ENCODE results near the gene NEURL1B.

The NEURL1B gene

DNA sequence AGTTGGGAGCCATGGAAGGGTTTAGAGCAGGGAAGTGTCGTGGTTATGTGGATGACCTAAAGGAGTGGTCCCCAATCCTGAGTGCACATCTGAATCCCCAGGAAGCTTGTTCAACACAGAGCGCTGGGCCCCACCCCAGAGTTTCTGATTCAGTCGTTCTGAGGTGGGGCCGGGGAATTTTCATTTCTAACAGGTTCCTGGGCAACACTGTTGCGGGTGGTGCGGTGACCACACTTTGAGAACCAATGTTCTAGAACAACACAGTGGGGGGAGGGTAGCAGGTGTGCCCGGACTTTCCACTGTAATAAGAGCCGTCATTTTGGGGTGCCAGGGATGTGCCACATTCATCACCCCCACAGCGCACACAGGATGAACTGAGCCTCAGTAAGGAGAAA, 90.6 kb downstream of the NEURL1B start:
- TF ChIP-seq ZNF16 (tag by site-specific recombination; IDR thresholded peaks at IDR 0.05; ENCODE audit: low read depth): peak; percentile 66
- TF ChIP-seq ZBTB17 (tag by site-specific recombination; IDR thresholded peaks at IDR 0.05): no peak
- H3K9me3 ChIP-seq (ENCODE audit: control insufficient read depth, insufficient read depth, low read depth, low read length): no peaks in the 10 kb centered on the region
- H3K27ac ChIP-seq (ENCODE audit: extremely low read depth, low read depth, low read length): no peak overlapping the region
- POLR2A ChIA-PET: interaction anchor here (2.8 kb wide), 1 partner anchor 40 kb away, joined by 16 read pairs; the partner anchor contains the start of gene DUSP1
- no peaks in the 10 kb centered on the region for H3K36me3 ChIP-seq (ENCODE audit: control insufficient read depth in 2 of 2, insufficient read depth in 1 of 2, low read length in 2 of 2)
- H3K4me1 ChIP-seq (ENCODE audit: control insufficient read depth, insufficient read depth, low read length): no peaks in the 10 kb centered on the region
- H3K4me3 ChIP-seq (ENCODE audit: low read depth, low read length): no peak overlapping the region
- CTCF ChIA-PET: no interaction called here

DNA sequence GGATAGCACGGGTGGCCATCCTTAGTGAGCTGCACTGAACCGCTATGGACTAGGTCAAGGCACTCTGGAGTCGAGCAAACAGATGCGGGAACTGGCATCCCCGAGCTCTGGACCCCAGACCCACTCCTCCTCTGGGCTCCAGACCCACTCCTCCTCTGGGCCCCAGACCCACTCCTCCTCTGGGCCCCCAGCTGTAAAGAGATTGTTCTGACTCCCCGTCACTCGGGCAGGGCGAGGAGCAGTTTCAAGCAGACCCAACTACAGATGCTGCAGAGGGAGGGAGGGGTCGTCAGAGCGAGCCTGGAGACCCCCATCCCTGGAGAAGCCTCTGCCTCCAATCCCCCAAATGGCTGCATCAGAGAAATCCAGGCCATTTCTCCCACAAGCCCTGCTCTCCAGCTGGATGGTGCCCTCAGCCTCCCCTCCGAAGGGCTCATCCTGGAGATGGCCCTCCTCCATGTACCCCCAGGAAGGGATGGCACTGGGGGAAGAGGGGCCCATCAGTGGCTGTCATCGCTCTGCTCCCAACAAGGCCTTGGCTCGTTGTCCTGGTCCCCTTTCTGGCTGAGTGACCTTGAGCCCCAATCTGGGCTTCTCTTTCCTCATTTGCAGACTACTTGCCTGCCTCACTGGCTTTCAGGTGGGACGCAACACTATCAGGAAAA, 91.3 kb downstream of the NEURL1B start:
- Histone ChIP-seq H3K4me1 (ENCODE audit: control insufficient read depth, insufficient read depth, low read length) (no peaks in the 10 kb centered on the region), H3K27ac (ENCODE audit: extremely low read depth, low read depth, low read length) (no peak overlapping the region), H3K9me3 (ENCODE audit: control insufficient read depth, insufficient read depth, low read depth, low read length) (no peaks in the 10 kb centered on the region), H3K36me3 (ENCODE audit: control insufficient read depth in 2 of 2, insufficient read depth in 1 of 2, low read length in 2 of 2) (no peaks in the 10 kb centered on the region), H3K4me3 (ENCODE audit: low read depth, low read length) (no peak overlapping the region)
- ChIA-PET CTCF (interaction anchor here (0.6 to 1.2 kb wide), 2 partner anchors 18 to 196 kb away, joined by 3 to 6 read pairs; no protein-coding TSS in a partner anchor), POLR2A (interaction anchor here (0.8 to 2.8 kb wide), 2 partner anchors 29 to 39 kb away, joined by 7 to 16 read pairs; partner anchors contain the start of gene DUSP1)
- TF ChIP-seq ZNF121 (tag by site-specific recombination; IDR thresholded peaks at IDR 0.05) (no peak), ZNF658 (tag by site-specific recombination; IDR thresholded peaks at IDR 0.05) (no peak), YY1 (tag by site-specific recombination; IDR thresholded peaks at IDR 0.05) (no peak), SCRT2 (tag by site-specific recombination; IDR thresholded peaks at IDR 0.05) (no peak), ZNF221 (tag by site-specific recombination; IDR thresholded peaks at IDR 0.05; ENCODE audit: borderline replicate concordance) (no peak), SETDB1 (IDR thresholded peaks at IDR 0.05; ENCODE audit: insufficient read length, low read length) (no peak), ZNF133 (tag by site-specific recombination; IDR thresholded peaks at IDR 0.05) (no peak), ZNF549 (tag by site-specific recombination; IDR thresholded peaks at IDR 0.05) (no peak)
- TF ChIP-seq, protein P1, sequence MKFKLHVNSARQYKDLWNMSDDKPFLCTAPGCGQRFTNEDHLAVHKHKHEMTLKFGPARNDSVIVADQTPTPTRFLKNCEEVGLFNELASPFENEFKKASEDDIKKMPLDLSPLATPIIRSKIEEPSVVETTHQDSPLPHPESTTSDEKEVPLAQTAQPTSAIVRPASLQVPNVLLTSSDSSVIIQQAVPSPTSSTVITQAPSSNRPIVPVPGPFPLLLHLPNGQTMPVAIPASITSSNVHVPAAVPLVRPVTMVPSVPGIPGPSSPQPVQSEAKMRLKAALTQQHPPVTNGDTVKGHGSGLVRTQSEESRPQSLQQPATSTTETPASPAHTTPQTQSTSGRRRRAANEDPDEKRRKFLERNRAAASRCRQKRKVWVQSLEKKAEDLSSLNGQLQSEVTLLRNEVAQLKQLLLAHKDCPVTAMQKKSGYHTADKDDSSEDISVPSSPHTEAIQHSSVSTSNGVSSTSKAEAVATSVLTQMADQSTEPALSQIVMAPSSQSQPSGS (tag by site-specific recombination; IDR thresholded peaks at IDR 0.05; ENCODE audit: low read depth): no peak
- TF ChIP-seq, protein P2, sequence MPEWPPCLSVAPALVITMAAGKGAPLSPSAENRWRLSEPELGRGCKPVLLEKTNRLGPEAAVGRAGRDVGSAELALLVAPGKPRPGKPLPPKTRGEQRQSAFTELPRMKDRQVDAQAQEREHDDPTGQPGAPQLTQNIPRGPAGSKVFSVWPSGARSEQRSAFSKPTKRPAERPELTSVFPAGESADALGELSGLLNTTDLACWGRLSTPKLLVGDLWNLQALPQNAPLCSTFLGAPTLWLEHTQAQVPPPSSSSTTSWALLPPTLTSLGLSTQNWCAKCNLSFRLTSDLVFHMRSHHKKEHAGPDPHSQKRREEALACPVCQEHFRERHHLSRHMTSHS (tag by site-specific recombination; IDR thresholded peaks at IDR 0.05): no peak
- TF ChIP-seq, protein P3, sequence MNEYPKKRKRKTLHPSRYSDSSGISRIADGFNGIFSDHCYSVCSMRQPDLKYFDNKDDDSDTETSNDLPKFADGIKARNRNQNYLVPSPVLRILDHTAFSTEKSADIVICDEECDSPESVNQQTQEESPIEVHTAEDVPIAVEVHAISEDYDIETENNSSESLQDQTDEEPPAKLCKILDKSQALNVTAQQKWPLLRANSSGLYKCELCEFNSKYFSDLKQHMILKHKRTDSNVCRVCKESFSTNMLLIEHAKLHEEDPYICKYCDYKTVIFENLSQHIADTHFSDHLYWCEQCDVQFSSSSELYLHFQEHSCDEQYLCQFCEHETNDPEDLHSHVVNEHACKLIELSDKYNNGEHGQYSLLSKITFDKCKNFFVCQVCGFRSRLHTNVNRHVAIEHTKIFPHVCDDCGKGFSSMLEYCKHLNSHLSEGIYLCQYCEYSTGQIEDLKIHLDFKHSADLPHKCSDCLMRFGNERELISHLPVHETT (tag by site-specific recombination; IDR thresholded peaks at IDR 0.05): no peak
- TF ChIP-seq, protein P4, sequence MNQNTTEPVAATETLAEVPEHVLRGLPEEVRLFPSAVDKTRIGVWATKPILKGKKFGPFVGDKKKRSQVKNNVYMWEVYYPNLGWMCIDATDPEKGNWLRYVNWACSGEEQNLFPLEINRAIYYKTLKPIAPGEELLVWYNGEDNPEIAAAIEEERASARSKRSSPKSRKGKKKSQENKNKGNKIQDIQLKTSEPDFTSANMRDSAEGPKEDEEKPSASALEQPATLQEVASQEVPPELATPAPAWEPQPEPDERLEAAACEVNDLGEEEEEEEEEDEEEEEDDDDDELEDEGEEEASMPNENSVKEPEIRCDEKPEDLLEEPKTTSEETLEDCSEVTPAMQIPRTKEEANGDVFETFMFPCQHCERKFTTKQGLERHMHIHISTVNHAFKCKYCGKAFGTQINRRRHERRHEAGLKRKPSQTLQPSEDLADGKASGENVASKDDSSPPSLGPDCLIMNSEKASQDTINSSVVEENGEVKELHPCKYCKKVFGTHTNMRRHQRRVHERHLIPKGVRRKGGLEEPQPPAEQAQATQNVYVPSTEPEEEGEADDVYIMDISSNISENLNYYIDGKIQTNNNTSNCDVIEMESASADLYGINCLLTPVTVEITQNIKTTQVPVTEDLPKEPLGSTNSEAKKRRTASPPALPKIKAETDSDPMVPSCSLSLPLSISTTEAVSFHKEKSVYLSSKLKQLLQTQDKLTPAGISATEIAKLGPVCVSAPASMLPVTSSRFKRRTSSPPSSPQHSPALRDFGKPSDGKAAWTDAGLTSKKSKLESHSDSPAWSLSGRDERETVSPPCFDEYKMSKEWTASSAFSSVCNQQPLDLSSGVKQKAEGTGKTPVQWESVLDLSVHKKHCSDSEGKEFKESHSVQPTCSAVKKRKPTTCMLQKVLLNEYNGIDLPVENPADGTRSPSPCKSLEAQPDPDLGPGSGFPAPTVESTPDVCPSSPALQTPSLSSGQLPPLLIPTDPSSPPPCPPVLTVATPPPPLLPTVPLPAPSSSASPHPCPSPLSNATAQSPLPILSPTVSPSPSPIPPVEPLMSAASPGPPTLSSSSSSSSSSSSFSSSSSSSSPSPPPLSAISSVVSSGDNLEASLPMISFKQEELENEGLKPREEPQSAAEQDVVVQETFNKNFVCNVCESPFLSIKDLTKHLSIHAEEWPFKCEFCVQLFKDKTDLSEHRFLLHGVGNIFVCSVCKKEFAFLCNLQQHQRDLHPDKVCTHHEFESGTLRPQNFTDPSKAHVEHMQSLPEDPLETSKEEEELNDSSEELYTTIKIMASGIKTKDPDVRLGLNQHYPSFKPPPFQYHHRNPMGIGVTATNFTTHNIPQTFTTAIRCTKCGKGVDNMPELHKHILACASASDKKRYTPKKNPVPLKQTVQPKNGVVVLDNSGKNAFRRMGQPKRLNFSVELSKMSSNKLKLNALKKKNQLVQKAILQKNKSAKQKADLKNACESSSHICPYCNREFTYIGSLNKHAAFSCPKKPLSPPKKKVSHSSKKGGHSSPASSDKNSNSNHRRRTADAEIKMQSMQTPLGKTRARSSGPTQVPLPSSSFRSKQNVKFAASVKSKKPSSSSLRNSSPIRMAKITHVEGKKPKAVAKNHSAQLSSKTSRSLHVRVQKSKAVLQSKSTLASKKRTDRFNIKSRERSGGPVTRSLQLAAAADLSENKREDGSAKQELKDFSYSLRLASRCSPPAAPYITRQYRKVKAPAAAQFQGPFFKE (tag by site-specific recombination; IDR thresholded peaks at IDR 0.05; ENCODE audit: borderline replicate concordance): no peak
